ENCODE data around the gene RASSF8.

The RASSF8 gene

DNA sequence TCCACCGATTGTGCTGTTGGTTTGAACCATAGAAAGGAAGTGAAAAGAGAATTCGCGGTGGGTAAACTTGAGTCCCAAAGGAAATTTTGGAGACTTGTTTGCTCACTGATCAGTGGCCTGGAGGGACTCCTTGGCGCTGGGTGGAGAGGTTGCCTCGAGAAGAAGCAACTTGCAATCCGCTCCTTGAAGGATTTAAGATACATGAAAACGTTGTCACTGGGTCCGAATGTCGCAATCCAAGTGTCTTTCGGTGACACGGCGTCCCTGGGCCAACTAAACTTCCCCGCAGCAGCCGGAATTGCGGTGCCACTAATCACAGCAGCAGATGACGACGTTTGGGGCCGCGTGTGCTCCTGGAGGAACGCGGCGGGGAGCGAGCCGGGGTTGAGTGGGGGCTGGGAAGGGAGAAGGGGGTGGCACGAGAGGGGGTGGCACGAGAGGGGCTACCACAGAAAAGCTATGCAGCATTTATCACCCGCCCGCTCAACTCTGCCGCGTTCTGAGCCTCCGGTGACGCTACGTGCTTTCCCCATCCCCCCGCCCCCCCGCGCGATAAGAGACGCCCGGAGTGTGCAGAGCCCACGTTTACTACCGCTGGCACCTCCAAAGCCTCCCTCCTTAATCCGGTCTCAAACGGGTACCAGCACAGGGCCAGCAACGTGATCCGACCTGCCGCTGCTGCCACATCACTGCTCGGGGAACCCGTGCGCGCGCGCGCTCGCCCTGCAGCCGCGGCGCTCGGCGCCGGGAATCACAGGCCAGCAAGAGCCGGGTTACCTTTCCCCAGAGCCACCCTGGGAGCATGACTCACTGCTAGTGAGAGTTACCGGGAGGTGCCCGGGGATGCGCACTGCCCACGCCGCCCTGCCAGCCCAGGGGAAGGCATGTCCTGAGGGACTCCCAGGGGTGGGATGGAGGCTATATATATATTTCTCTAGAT lies 167.2 kb downstream of the RASSF8 start:
- no peak for DNase-seq (ENCODE audit: low read depth in 2 of 2)

DNA sequence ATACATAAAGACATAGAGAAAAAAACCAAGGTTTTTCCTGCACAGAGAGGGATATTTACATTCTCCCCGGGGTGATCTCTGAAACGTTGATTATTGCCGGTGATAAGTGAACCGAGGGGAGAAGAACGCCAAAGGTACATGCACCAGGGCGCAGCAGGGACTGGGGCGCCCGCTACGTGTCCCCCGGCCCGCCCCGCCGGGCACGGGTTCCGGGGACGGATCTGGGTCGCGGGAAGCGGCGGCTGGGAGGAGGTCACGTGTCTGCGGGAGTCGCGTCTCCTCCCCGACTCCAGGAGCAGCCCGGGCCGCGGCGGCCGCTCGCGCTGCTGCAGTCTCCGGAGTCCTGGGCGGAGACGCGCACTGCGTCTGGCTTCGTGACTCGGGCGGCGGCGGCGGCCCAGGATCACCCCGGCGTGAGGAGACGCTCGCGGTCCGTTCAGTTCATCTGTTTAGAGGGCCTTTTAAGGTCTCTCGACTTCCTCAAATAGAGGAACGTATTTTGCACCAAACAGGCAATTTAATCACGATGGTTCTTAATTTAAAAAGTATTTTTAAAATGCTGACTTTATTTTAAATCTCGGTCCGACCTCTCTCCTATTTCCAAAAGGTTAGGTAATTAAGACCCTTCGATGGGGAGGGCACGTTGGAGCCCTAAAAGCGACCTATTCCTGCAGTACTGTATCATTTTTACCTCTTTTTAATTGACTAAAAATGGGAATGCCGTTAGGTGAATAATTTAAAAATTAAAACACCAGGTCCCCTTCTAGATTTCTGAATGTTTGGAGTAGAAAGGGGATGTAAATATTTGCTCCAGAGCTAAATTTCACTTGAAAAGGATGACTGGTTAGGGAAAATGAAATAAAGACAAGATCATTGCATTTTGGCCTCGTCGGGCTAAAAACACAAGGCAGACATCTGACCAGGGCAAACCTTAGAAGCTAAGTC lies 168.1 kb downstream of the RASSF8 start:
- DNase-seq (ENCODE audit: low read depth in 2 of 2): no peak

DNA sequence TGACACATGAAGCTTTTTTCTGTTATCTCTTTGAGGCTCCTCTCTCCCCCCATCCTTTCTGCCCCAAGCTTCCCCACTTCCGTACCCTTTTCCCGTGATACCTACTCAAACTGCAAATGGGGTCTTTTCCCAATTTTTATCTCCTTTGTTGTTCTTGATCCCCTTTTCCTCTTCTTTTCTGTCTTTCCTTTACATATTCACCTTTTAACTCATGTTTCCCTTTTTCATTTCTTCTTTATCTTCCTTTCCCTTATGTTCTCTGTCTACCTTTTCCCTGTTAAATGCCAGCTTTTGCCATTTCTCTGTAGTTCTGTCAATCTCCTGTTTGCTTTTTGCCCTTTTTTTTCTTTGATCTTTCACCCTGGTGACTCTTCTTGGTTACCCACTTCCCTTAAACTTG lies 168.9 kb downstream of the RASSF8 start:
- no peak for DNase-seq (ENCODE audit: low read depth in 2 of 2)

DNA sequence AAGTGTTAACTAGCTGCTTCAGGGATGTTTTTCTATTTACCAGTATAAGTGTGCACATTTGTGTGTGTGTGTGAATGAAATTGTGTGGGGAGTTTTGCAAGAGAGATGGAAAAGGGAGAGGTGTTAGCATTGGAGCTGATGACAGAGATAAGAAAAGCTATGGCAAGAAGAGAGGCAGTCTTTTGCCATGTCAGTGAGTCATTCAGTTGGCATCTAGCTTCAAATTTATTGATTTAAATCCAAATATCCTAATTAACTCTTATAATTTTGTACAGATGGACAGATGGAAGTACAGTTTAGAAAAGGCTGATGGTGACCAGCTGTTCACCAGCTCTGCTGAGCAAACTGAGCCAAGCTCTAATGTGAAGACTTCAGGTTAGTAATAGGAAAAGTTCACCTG lies 169.7 kb downstream of the RASSF8 start:
- DNase-seq (ENCODE audit: low read depth in 2 of 2): no peak

Measured in stimulated activated CD8-positive, alpha-beta memory T cell treated with anti-CD3 and anti-CD28 coated beads, Interleukin-15, amount 100 ng/mL, for 48 hours (primary cell).